Cardiac septum (tissue), 1 donor: Measurements from ENCODE around the gene PSMB8. TPM values are rescaled to one million over a fixed set of nuclear protein-coding genes. Genes with fewer than 3 reads are reported as not detected.
"Not testable (repeated sequence)": the region's sequence is repeated elsewhere in the genome, so short reads cannot be mapped to it uniquely, and the experiment has no call there.

Experiments used
- DNase-seq: peaks from one replicate; pipeline ENCODE4 v3.0.0-alpha.2; 2020; ENCODE audit warnings: low spot score
- intact Hi-C: fragments of 100-400 bp; cut with DNase I; formaldehyde crosslinking; loops from one replicate; pipeline ENCODE4 v1.14.0; 2022
- total RNA-seq: library from RNA; stranded (reverse); fragmentation: NEBNext Ultra II Directional; extraction: Animal tissue kit (Norgen Biotek cat#: 25700); gene quantifications from one replicate; pipeline ENCODE4 v1.2.1, GENCODE V29; 2021
- donor health status: DM: no; HTN: no; CAD: no.

Gene PSMB8
- total RNA-seq, 1 donor from 2014 or later: 11.7 TPM

DNA sequence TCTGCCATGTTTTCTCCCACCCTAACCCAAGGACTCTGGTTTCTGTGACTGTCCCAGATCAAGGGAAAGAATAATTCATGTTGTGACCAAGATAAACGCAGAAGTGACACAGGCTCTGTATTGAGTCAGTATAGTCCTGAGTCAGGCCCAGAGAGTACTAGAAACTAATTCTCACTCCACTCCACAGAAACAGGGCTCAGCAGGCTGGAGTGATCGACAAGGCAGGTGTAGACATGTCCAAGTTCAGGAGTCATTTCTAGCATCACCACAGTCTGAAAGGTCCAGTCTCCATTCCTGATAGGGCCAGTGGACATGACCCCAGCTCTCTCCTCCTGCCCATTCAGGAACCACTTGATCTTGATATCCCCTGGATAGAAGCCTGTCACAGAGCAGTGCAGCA, 29.7 kb downstream of the PSMB8 start:
- intact Hi-C loops: no loop called here
- DNase-seq: no peak

- intact Hi-C loops: no loop called here
- DNase-seq: no peak
These were observed 34.7 kb downstream of the PSMB8 start for GRCh38 chr6:32809171-32809570.

GRCh38 chr6:32807020-32807580, 36.7 kb downstream of the PSMB8 start:
- DNase-seq: no peak
- intact Hi-C loops: no loop called here

GRCh38 chr6:32805404-32805803, 38.4 kb downstream of the PSMB8 start:
- intact Hi-C loops, DNase-seq: not testable (repeated sequence)

DNA sequence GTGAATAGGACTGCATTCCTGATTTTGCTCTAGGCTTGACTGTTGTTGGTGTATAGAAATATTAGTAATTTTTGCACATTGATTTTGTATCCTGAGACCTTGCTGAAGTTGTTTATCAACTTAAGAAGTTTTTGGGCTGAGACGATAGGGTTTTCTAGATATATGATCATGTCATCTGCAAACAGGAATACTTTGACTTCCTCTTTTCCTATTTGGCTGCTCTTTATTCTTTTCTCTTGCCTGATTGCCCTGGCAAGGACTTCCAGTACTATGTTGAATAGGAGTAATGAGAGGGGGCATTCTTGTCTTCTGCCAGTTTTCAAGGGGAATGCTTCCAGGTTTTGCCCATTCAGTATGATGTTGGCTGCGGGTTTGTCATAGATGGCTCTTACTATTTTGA, 40.4 kb downstream of the PSMB8 start:
- DNase-seq: no peak
- intact Hi-C loops: no loop called here

DNA sequence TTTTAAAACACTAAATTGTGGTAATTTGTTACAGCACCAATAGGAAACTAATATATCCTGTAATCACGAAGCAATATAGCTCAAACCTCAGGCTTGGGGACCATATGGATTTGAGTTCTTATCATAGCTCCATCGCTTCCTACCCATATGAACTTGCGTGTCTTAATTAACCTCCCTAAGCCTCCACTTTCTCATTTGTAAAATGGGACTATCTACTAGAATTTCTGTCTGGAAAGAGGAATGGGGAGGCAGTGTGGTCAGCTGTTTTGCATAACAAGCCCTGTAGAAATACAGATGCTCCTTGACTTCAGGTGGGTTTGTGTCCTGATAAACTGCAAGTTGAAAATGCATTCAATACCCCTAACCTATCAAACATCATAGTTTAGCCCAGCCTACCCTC, 44.1 kb downstream of the PSMB8 start:
- no peak for DNase-seq
- intact Hi-C loops: loop anchor here (5.0 to 10.0 kb wide), 2 partner anchors 387 to 555 kb away; no protein-coding TSS in a partner anchor

DNA sequence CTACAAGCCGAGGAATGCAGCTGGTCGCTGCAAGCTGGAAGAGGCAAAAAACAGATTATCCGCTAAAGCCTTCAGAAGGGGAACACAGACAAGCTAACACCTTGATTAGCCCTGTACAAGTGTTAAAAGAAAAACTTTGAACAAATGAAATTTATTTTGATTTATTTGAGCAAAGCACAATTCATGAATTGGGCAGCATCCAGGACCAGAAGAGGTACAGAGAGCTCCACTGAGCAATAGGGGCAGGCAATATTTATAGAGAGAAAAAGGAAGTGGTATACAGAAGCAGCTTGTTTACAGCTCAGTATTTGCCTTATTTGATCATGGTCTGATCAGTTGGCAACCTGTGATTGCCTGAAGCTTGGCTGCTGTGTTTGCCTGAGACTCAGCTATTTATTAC, 44.7 kb downstream of the PSMB8 start:
- intact Hi-C loops: loop anchor here (5.0 to 10.0 kb wide), 2 partner anchors 387 to 554 kb away; no protein-coding TSS in a partner anchor
- DNase-seq: no peak

DNA sequence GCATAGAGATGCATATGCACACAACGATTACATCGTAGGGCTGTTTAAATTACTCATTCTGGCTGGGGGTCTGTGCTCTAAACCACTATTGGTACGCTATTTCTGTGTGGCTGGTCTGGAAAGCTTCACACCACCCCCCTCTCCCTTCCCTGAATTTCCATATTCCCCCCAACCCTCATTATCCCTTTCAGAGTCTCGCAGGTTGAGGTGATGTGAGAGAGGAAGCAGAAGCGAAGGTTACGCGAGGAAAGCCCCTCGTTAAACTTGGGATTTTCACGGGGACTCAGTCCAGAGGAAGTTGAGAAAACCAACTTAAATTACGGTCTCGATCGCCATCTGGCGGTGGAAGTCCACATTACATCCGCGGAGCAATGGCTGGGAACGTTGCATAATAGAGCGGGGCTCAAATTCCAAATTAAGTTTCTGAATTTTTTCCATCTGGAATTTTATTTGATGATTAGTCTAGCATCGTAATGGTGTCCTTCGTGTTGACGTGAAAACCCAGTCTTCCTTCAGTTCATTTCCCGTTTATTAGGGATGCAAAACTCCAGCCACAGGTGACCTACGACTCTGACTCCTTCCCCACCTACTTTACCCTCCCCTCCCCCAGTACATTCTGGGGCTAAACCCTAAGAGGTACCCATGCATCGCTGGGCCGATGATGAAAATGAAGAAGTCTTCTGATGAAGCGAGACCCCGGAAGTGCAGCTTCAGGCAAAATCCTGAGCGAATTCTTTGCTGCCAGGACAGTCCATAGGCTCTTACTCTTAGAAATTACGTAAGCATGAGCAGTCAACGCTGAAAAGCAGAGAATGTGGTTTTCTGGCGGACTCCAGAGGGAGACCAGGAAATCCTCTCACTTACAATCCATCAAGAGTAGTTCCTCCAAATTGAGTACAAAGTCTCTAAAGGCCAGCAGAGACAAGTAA, 46.7 kb downstream of the PSMB8 start:
- intact Hi-C loops: loop anchor here (5.0 to 10.0 kb wide), 2 partner anchors 385 to 552 kb away; no protein-coding TSS in a partner anchor
- DNase-seq: peak; percentile 83

DNA sequence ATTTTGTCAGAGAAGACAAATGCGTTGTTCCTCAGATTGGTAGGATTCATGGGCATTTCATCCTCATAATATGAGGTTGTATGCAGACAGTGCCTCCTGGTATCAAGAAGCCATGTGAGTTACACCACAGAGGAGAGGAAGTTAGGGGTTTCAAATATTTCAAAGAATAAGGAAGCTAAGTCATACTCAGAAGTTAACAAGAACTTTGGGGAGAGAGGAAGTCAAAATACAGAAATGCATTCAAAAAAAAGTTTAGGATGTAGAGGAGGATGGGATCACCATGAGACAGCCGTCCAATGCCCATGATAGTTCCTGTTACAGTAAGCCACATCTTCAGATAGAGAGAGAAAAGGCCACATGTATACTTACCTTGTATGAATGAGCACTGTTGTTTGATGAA, 49.3 kb downstream of the PSMB8 start:
- intact Hi-C loops: loop anchor here (10.0 kb wide), 1 partner anchor 550 kb away; no protein-coding TSS in a partner anchor
- no peak for DNase-seq

DNA sequence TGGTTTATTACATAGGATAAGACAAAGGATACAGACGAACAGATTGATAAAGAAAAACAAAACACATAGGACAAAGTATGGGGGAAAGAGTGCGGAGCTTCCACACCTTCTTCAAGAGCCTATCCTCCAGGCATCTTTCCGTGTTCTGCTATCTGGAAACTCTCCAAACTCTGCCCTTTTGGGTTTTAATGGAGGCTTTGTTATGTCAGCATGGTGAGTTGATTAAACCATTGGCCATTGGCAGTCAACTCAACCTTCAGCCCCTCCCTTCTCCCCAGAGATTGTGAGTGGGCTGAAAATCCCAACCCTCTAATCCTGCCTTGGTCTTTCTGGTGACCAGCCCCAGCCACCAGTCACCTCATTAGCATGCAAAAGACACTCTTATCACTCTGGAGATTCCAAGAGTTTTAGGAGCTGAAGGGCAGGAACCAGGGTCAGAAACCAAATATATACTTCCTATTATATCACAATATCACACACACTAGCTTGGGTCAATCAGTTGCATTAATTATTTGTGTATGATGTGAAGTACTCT, 50.9 kb downstream of the PSMB8 start:
- DNase-seq: no peak
- intact Hi-C loops: loop anchor here (10.0 kb wide), 1 partner anchor 548 kb away; no protein-coding TSS in a partner anchor

Other genes starting within 250 kb of the PSMB8 start
- gene HLA-DQA1, start 206.6 kb downstream of the PSMB8 start, total RNA-seq: 5.2 TPM
- 3.7 TPM for gene HLA-DQB1, start 177.4 kb downstream of the PSMB8 start, total RNA-seq
- gene HLA-DQA2, start 102.7 kb downstream of the PSMB8 start, total RNA-seq: 2.8 TPM
- 2.9 TPM for gene HLA-DQB2, start 80.5 kb downstream of the PSMB8 start, total RNA-seq
- gene HLA-DOB, start 27.0 kb downstream of the PSMB8 start, total RNA-seq: 0.35 TPM
- 12.7 TPM for gene TAP2, start 5.3 kb downstream of the PSMB8 start, total RNA-seq
- gene TAP1, start 9.7 kb upstream of the PSMB8 start, total RNA-seq: 18.1 TPM
- 14.2 TPM for gene PSMB9, start 10.1 kb upstream of the PSMB8 start, total RNA-seq
- gene HLA-DMB, start 97.0 kb upstream of the PSMB8 start, total RNA-seq: 7.9 TPM
- 13.7 TPM for gene HLA-DMA, start 109.0 kb upstream of the PSMB8 start, total RNA-seq
- gene BRD2, start 124.5 kb upstream of the PSMB8 start, total RNA-seq: 88.7 TPM
- gene HLA-DOA, start 165.5 kb upstream of the PSMB8 start, total RNA-seq: 1.6 TPM
- 35.8 TPM for gene HLA-DPA1, start 229.6 kb upstream of the PSMB8 start, total RNA-seq
- 32.8 TPM for gene HLA-DPB1, start 231.9 kb upstream of the PSMB8 start, total RNA-seq